Measurements from ENCODE around the gene KCNE3. TPM values are rescaled to one million over a fixed set of nuclear protein-coding genes. Genes with fewer than 3 reads are reported as not detected.
A peak's percentile ranks its signal among the peaks of the same experiment; 100 is the strongest.

KCNE3 gene
- total RNA-seq, 1 donor from 2014 or later, result 0.26 TPM

DNA sequence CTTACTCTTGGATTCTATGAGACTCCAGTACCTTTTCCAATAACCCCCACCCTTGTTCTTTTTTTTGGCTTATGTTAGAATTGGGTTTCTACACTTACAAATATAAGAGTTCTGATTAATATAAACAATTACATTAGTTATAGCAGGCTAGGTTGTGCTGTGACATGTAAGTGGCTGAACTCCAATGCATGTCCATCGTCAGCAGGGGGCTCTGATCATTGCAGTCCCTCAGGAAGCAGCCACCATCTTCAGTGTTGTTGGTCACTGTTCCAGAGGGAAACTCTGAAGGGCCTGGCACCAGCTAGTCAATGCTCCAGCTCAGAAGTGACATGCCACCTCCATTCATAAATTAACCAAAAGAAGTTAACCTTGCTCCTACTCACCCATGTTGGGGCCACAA, 20.5 kb upstream of the KCNE3 start:
- no peaks in the 10 kb centered on the region for H3K27me3 ChIP-seq (ENCODE audit: control insufficient read depth, insufficient read depth, low read length)
- no peak overlapping the region for H3K4me3 ChIP-seq (ENCODE audit: low read depth, low read length)
- no peaks in the 10 kb centered on the region for H3K36me3 ChIP-seq (ENCODE audit: control insufficient read depth, insufficient read depth, low read length)
- TF ChIP-seq, protein P1, sequence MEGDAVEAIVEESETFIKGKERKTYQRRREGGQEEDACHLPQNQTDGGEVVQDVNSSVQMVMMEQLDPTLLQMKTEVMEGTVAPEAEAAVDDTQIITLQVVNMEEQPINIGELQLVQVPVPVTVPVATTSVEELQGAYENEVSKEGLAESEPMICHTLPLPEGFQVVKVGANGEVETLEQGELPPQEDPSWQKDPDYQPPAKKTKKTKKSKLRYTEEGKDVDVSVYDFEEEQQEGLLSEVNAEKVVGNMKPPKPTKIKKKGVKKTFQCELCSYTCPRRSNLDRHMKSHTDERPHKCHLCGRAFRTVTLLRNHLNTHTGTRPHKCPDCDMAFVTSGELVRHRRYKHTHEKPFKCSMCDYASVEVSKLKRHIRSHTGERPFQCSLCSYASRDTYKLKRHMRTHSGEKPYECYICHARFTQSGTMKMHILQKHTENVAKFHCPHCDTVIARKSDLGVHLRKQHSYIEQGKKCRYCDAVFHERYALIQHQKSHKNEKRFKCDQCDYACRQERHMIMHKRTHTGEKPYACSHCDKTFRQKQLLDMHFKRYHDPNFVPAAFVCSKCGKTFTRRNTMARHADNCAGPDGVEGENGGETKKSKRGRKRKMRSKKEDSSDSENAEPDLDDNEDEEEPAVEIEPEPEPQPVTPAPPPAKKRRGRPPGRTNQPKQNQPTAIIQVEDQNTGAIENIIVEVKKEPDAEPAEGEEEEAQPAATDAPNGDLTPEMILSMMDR (IDR thresholded peaks at IDR 0.05; ENCODE audit: insufficient read depth, low read length, severe bottlenecking), result peak; percentile 18
- FAIRE-seq (no peak), DNase-seq (ENCODE audit: low read depth) (peak; percentile 28)

DNA sequence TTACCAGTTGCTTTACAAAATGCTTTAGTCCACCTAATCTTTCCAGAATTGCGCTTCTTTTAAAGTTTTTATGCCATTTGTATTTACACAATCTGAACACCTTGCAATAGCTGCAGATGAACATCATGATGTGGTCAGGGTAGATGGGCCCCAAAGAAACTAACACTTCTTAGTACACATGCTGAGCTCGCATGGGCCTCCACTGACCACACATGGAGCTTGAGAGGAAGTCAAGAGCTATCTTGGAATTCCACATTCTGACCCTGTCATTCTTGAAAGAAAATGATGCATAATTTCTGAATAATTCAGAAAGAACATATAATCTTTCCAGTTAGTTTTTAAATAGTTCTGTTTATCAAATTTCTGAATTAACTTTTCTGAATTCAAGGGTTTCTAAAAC, 18.5 kb upstream of the KCNE3 start:
- DNase-seq (ENCODE audit: low read depth) (no peak), FAIRE-seq (no peak)
- H3K4me3 ChIP-seq (ENCODE audit: low read depth, low read length), result no peak overlapping the region
- TF ChIP-seq, protein P1 (IDR thresholded peaks at IDR 0.05; ENCODE audit: insufficient read depth, low read length, severe bottlenecking), result no peak
- no peaks in the 10 kb centered on the region for H3K27me3 ChIP-seq (ENCODE audit: control insufficient read depth, insufficient read depth, low read length)
- H3K36me3 ChIP-seq (ENCODE audit: control insufficient read depth, insufficient read depth, low read length), result no peaks in the 10 kb centered on the region

DNA sequence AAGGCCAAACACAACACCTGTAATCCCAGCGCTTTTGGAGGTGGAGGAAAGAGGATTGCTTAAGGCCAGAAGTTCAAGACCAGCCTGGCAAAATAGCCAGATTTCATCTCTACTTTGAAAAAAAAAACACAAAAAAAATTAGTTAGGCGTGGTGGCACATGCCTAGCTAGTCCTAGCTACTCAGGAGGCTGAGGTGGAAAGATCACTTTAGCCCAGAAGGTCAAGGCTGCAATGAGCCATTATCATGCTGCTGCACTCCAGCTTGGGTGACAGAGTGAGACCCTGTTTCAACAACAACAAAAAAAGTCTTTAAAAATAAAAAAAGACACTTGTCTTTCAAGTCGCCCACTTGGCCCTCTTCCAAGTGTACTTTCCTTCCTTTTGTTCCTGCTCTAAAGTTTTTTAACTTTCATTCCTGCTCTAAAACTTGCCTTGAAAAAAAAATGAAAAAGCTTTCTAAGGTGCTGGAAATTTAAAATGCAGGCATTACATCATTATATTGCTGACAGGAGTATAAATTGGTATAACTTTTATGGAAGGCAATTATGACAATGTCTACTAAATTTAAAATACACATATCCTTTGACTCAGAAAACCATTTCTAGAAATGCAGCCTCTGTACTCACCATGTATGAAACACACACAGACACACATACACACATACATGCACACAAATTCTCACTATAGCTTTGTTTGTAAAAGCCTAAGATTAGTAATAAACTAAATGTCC, 13.5 kb upstream of the KCNE3 start:
- H3K4me3 ChIP-seq (ENCODE audit: low read depth, low read length), result no peak overlapping the region
- H3K36me3 ChIP-seq (ENCODE audit: control insufficient read depth, insufficient read depth, low read length), result no peaks in the 10 kb centered on the region
- TF ChIP-seq, protein P1 (IDR thresholded peaks at IDR 0.05; ENCODE audit: insufficient read depth, low read length, severe bottlenecking), result no peak
- H3K27me3 ChIP-seq (ENCODE audit: control insufficient read depth, insufficient read depth, low read length), result no peaks in the 10 kb centered on the region
- FAIRE-seq, result no peak
- DNase-seq (ENCODE audit: low read depth), result no peak

DNA sequence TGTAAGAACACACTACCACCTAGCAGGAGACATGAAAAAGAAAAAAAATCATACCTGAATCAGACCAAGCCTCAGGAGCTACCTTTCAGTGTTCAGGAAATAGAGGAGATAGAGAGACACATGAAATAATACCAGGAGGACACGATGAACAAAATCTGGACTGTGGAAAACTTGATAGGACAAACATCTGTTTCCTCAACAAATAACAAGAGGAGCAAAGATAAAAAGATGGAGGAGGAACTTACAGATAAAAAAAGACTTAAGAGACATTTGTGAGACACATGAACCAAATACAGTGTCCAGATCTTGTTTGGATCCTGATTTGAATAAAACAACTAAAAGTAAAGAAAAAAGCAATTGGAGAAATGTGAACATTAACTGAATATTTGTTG, 12.4 kb upstream of the KCNE3 start:
- TF ChIP-seq, protein P1 (IDR thresholded peaks at IDR 0.05; ENCODE audit: insufficient read depth, low read length, severe bottlenecking), result no peak
- FAIRE-seq (no peak), DNase-seq (ENCODE audit: low read depth) (no peak)
- Histone ChIP-seq H3K36me3 (ENCODE audit: control insufficient read depth, insufficient read depth, low read length) (no peaks in the 10 kb centered on the region), H3K4me3 (ENCODE audit: low read depth, low read length) (no peak overlapping the region), H3K27me3 (ENCODE audit: control insufficient read depth, insufficient read depth, low read length) (no peaks in the 10 kb centered on the region)

DNA sequence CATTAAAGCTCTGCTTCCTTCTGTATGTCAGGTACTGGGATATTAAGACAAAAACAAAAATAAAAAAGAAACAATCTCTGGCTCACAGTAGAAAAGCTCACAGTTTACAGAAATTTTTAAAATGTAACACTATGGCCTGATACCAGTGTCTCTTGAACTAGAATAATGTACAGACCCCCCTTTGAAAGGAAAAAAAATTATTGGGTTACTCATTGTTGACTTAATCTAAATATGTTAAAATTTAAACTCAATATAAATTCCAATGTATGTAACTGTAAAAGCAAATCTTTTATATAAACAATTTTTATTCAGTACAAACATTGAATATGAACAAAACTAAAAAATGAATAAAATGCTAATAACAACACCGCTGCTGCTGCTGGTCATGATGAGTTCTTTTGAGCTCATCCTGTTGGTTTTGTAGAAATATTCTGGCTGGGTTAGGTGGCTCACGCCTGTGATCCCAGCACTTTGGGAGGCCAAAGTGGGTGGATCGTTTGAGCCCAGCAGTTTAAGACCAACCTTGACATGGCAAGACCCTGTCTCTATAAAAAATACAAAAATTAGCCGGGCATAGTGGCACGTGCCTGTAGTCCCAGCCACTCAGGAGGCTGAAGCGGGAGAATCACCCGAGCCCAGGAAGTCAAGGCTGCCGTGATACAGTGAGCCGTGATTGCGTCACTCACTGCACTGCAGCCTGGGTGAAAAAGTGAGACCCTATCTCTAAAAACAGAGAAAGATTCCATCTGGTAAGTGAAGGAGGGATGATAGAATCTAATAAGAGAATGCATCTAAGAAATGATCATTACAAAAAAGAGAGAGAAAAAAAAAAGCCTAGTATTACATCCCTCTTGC, 11.8 kb upstream of the KCNE3 start:
- TF ChIP-seq, protein P1 (IDR thresholded peaks at IDR 0.05; ENCODE audit: insufficient read depth, low read length, severe bottlenecking), result no peak
- FAIRE-seq, result no peak

More for the DNA sequence above, 11.8 kb upstream of the KCNE3 start:
- no peak for DNase-seq (ENCODE audit: low read depth)
- H3K27me3 ChIP-seq (ENCODE audit: control insufficient read depth, insufficient read depth, low read length), result no peaks in the 10 kb centered on the region
- no peak overlapping the region for H3K4me3 ChIP-seq (ENCODE audit: low read depth, low read length)
- no peaks in the 10 kb centered on the region for H3K36me3 ChIP-seq (ENCODE audit: control insufficient read depth, insufficient read depth, low read length)

Measured in bronchial epithelial cell (primary cell).